ENCODE measurements around the gene BMP5. TPM values are rescaled to one million over a fixed set of nuclear protein-coding genes. Genes with fewer than 3 reads are reported as not detected.

Gene BMP5
- total and polyA plus RNA-seq, 10 of the 15 experiments (the other 5 are each of a cell fraction or from before 2014, with no cell fraction given), result not detected

GRCh38 chr6:55798571-55798970 is 76.8 kb downstream of the BMP5 start:
- DNase-seq (ENCODE audit: low read depth, low spot score), result no peak
- Histone ChIP-seq H3K4me3 (no peak overlapping the region), H3K9ac (ENCODE audit: control insufficient read depth, insufficient read depth, low read length) (no peak overlapping the region), H3K9me3 (replicated peaks; ENCODE audit: control insufficient read depth, insufficient read depth, low read length) (no peaks in the 10 kb centered on the region), H3K4me1 (ENCODE audit: control insufficient read depth, insufficient read depth, low read length) (no peaks in the 10 kb centered on the region), H3K79me2 (ENCODE audit: control insufficient read depth, insufficient read depth, low read length) (no peaks in the 10 kb centered on the region), H3K4me2 (ENCODE audit: control insufficient read depth, insufficient read depth) (no peak overlapping the region), H3K36me3 (ENCODE audit: control insufficient read depth in 2 of 2, insufficient read depth in 2 of 2, low read length in 1 of 2) (no peaks in the 10 kb centered on the region), H4K20me1 (ENCODE audit: control insufficient read depth, insufficient read depth) (no peaks in the 10 kb centered on the region), H3K27ac (ENCODE audit: control insufficient read depth, insufficient read depth) (no peak overlapping the region), H3K27me3 (replicated peaks in 1 of 2; ENCODE audit: control insufficient read depth in 2 of 2, insufficient read depth in 2 of 2, low read length in 1 of 2) (no peaks in the 10 kb centered on the region), H2AFZ (ENCODE audit: control insufficient read depth, low read depth, low read length) (no peak overlapping the region)
- no TSS peak for BruUV-seq (replicated peaks)
- ChIA-PET SMC1A (ENCODE audit: uncharacterized antibody, unreplicated experiment) (no interaction called here), POLR2A (no interaction called here), CTCF (no interaction called here), RAD21 (ENCODE audit: unreplicated experiment) (no interaction called here)
- intact Hi-C loops (cut with micrococcal nuclease; ENCODE audit: unreplicated experiment) (no loop called here), in situ Hi-C loops (cut with MboI) (no loop called here)
- TF ChIP-seq RCOR1 (conservative IDR thresholded peaks at IDR 0.05; ENCODE audit: low read depth, low read length), result no peak
- no peak for TF ChIP-seq ZBED1 (IDR thresholded peaks at IDR 0.05; ENCODE audit: borderline replicate concordance)
- no peak for TF ChIP-seq HCFC1 (IDR thresholded peaks at IDR 0.05; ENCODE audit: low read length)
- no peak for TF ChIP-seq ZNF592 (IDR thresholded peaks at IDR 0.05)
- TF ChIP-seq BACH1 (IDR thresholded peaks at IDR 0.05; ENCODE audit: borderline replicate concordance), result no peak
- TF ChIP-seq ZNF384 (IDR thresholded peaks at IDR 0.05; ENCODE audit: borderline replicate concordance, low read depth, low read length), result no peak
- no peak for TF ChIP-seq ZZZ3 (IDR thresholded peaks at IDR 0.05; ENCODE audit: control insufficient read depth, insufficient read length, low read depth)
- TF ChIP-seq POLR2AphosphoS2 (IDR thresholded peaks at IDR 0.05; ENCODE audit: low read depth, low read length), result no peak
- no peak for TF ChIP-seq EZH2 (IDR thresholded peaks at IDR 0.05; ENCODE audit: borderline replicate concordance, control insufficient read depth, low read depth, low read length)
- no peak for TF ChIP-seq GABPA (IDR thresholded peaks at IDR 0.05; ENCODE audit: low read depth)
- TF ChIP-seq HSF1 (IDR thresholded peaks at IDR 0.05; ENCODE audit: low read depth, low read length), result no peak
- TF ChIP-seq CREB1 (IDR thresholded peaks at IDR 0.05; ENCODE audit: low read depth), result no peak
- TF ChIP-seq NFIC (IDR thresholded peaks at IDR 0.05; ENCODE audit: low read depth, low read length), result no peak
- no peak for FAIRE-seq
- no peak for ATAC-seq

Measured in GM12878 (cell line).